Stimulated activated CD4-positive, alpha-beta T cell treated with anti-CD3 and anti-CD28 coated beads, Interleukin-1b, Interleukin-23, amount 100 ng/mL, for 1 hour (primary cell): ENCODE results near the gene CPT1B.
"Not testable (repeated sequence)": the region's sequence is repeated elsewhere in the genome, so short reads cannot be mapped to it uniquely, and the experiment has no call there.

ENCODE experiments used
- DNase-seq, 2 donors: peaks; one replicate each; pipeline ENCODE4 v3.0.0-alpha.2; 2020; ENCODE audit warnings: low read depth in 2 of 2

The CPT1B gene

DNA sequence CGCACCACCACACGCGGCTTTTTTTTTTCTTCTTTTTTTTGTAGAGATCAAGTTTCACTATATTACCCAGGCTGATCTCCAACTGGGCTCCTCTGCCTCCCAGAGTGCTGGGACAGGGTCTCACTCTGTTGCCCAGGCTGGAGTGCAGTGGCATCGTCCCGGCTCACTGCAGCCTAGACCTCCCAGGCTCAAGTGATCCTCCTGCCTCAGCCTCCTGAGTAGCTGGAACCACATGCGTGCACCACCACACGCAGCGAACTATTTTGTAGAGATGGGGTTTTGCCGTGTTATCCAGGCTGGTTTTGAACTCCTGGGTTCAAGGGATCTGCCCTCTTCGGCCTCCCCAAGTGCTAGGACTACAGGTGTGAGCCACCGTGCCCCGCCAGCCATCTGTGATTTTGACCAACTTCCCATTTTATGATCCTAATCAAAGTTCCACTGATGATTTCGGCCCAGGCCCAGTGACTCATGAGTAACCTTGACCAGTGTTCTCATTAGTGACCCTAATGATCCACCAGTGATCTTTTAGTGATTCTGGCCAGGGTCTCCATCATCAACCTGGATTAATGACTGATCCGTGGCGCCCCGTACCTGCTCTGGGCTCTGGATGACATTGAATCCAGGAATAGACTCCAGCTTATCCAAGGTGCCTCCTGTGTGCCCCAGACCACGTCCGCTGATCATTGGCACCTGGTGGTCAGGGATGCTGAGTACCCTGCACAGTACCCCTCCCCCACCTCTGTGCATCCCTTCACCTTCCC lies 50.1 kb downstream of the CPT1B start:
- no peak for DNase-seq

DNA sequence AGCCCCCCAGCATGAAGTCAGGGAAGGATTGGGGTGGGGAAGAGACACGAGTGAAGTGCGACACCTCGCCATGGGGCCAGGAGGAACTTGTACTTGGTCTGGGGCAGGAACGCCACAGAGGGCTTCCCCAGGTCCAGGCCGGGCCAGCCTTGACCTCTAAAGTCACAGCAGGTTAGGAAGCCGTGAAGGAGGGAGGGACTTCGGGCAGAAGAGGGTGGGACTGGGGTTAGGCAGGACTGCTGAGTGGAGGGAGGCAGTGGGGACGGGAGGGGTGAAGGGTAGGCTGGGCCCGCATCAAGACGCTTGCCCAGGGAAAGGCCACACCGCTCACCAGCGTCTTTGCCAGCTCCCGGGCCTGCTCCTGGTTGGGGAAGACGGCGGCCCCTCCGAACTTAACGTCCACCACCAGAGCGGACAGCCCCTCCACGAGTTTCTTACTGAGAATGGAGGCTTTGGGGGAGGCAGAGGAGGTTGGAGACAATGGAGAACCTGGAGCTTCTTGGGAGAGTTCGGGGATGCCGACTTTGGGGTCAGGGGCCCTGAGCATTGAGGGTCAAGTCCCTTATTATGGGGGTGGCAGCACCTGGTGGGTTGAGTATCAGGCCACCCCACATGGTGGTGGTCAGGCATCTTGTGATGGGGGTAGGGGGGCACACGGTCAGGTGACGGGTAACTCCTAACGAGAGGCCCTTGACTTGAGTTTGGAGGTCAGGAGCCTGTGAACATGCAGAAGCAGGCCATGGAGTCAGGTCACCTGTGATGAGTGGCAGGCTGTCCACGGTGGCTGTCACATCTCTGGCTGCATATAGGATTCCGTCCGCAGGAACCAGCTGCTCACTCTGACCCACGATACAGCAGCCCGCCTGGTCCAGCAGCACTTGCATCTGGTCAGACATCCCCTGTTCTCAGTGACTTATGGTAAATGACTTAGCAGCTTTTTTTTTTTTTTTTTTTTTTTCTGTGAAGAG lies 51.1 kb downstream of the CPT1B start:
- no peak for DNase-seq

- peak; percentile 64 to 75 for DNase-seq
These were observed 52.0 kb downstream of the CPT1B start for GRCh38 chr22:50526108-50526833.

GRCh38 chr22:50525858-50526107 lies 52.4 kb downstream of the CPT1B start:
- no peak for DNase-seq

DNA sequence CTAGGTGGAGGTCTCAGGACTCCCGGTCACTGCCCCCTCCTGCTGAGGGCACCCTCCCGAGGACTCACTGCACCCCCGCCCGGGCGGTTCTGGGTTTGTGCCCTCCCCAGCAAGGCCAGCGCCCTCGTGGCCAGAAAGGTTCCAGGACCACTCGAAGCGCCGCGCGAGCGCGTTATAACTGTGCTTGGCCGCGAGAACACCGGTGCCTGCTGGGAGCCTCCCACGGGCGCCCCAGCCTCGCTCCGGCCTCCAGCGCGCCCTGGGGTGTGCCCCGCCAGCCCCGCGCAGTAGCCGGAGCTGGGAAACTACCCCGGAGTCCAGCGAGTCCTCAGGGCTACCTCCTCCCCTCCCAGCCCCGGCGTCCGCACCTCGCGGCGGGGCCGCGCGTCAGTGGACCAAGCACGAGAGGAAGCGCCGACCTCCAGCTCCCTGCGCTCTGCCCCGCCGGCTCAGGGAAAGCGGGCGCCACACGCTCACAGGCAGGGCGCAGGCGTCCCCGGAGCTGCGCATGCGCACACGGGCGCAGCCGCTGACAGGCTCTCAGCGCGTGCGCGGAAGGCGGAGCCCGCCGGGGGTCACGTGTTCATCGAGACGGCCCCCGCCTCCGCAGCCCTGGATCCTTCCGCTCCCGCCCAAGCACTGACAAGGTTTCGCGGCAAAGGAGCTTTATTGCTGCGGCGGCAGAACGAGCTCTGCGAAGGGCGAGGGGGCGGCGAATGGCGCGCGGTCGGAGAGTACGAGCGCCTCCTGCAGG lies 52.9 kb downstream of the CPT1B start, which contains the start of gene SCO2:
Gene SCO2 (minus strand): TSS at position 495 of the 754 bp plus-strand sequence. CDS start 1,187 bp downstream, outside the sequence.
- peak; percentile 95 to 98 for DNase-seq

- no peak for DNase-seq
These were observed 53.5 kb downstream of the CPT1B start for GRCh38 chr22:50524676-50525103.

DNA sequence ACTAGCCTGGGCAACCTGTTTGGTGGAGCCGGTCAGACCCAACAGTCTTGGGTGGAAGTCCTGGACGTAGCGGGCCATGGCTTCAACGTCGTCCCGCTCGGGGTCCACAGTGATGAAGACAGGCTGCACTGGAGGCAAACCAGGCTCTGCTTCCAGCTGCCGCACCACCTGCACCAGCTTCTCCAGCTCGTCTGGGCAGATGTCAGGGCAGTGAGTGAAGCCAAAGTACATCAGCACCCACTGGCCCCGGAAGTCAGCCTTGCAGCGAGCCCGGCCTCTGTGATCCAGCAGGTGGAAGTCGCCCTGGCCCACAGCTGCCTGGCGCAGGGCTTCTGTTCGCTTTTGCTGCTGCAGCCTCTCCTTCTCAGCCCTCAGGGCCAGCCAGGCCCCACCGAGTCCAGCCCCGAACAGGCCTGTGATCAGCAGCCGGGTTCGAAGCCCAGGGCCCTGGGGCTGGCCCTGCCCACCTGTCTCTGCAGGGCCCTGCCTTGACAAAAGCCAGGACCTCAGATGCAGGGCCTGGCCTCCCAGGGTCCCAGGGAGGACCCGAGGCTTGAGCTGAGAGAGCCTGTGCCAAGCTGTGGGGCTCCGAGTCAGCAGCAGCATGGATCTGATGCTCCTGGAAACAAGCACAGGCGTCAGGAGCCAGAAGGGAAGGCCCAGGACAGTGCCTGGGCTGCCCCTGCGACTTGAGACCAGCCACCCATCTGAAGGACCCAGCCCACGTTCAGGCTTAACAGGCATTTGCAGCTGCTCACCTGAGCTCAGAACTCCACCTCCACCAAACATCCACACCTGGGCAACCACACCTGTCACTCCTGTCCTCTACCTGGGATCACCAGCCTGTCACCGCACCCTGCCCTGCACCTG lies 54.2 kb downstream of the CPT1B start:
- DNase-seq = no peak

DNA sequence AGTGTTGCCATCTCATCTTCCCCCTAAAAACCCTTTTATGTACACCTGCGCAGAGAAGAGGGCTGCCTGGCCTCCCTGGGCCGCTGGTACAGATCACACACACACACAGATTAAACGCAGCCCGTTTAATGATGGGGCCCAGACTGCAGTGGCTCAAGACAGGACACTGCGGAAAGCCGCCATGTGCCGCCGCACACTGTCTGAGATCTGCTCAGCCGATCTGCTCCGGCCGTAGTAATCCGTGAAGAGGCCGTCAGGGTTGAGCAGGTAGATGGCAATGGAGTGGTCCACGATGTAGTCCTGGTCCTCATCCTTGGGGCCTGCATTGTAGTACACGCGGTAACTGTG lies 54.8 kb downstream of the CPT1B start:
- DNase-seq = no peak

GRCh38 chr22:50522806-50523438 lies 55.3 kb downstream of the CPT1B start:
- no peak for DNase-seq

DNA sequence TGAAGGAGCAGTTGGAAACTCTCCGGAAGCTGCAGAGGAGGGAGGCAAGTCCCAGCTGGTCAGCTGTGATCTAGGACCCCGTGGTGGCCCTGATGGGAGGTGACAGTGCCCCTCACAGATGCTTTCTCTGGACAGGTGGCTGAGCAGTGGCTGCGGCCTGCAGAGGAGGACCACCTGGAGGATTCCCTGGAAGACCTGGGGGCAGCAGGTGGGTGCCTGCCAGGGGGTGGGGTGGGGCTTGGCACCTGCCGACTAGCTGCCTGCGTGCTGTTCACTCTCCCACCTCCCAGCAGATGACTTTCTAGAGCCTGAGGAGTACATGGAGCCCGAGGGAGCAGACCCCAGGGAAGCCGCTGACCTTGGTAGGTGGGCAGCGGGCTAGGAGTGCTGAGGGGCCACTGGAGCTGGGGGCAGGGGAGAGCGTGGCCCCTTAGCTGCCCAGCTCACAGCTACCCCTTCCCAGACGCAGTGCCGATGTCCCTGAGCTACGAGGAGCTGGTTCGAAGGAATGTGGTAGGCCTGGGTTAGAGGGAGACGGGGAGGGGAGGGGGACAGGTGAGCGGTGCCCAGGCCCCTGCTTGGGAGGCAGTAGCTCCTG lies 55.9 kb downstream of the CPT1B start:
- DNase-seq = no peak

DNA sequence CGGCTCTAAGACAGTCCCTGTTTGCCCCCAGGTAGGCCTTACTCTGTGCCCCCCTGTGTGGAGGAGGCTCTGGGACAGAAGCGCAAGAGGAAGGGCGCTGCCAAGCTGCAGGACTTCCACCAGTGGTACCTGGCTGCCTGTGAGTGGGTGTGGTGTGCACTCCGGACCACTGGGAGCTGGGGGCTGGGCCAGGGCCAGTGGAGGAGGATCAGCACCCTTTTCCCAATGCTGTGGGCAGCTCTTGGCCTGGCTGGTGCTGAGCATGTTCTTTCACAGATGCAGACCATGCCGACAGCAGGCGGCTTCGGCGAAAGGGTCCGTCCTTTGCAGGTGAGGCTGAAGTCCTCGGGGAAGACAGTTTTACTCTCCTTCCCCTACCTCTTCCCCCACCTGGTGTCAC lies 56.5 kb downstream of the CPT1B start:
- no peak for DNase-seq

DNA sequence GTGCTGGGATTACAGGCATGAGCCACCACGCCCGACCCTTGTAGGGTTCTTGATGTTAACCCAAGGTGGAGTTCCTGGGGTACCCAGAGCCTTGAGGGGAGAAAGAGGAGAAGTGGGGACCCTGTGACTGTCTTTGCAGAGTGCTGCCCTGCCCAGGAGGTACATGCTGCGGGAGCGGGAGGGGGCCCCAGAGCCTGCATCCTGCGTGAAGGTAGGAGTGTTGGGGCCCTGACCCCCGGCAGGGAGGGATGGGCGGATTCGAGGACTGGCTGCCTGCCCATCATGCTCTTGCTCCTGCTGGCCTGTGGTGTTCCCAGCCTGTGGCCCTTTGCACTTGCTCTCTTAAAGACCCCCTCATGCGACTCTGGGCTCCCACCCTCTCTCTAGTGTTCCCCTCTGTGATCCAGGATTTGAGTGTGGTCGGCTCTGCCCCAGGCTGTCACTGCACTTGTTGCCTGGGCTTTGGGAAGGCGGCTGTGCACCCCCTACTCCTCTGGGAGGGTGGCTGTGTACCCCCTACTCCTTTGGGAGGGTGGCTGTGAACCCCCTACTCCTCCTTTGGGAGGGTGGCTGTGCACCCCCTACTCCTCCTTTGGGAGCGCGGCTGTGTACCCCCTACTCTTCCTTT lies 57.3 kb downstream of the CPT1B start:
- no peak for DNase-seq

GRCh38 chr22:50520184-50520583 lies 58.0 kb downstream of the CPT1B start:
- DNase-seq = not testable (repeated sequence)

GRCh38 chr22:50519151-50519550 lies 59.1 kb downstream of the CPT1B start:
- no peak for DNase-seq
